ENCODE results near the gene CYP2C8. TPM values are rescaled to one million over a fixed set of nuclear protein-coding genes. Genes with fewer than 3 reads are reported as not detected.

Gene CYP2C8
- total RNA-seq, 5 donors from 2014 or later (not counting 1 experiment from before 2014, with no cell fraction given), result 0.40 to 0.76 (median 0.61) TPM; not detected in 1

DNA sequence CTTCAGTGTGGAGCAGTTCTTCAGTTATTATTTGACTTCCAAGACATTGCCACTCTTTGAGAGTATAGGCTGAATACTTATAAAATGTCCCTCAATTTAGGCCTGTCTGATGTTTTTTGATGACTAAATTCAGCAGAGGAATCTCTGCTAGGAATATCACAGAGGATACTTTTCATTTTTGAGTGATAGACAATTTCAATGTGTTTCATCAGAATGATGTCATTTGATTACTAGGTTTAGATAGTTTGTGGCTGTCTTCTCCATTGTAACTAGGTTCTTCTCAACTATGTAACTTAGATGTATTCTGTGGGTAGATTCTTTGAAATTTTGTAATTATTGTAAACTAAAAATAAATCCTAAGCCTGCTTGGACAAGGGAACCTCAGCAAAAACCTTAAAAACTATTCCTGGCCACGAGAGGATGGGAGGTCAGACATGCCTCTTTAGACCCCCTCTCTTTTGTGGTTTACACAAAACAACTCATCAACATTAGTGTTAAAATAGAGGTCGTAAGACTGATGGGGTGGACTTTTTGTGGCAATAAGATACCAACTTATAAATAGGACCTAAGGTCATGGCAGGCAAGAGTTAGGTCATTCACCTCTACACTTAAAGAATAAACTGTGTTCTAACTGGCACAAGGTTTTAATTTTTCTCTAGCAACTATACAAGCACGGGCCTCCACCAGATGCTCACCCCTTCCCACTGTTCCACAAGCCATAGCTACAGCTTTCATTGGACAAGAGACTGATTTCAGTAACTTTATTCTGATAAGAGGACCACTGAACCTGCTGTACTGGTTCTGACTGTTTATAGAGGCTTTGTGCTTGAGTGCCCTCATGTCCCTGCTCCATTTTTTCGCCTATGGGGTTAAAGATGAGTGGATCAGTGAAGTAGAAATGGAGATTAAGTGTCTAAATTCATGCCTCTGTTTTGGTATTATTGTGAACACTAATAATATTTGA, 33.7 kb downstream of the CYP2C8 start:
- Mint-ChIP-seq H3K4me3 (no peak overlapping the region), H3K4me1 (no peaks in the 10 kb centered on the region), H3K27me3 (no peaks in the 10 kb centered on the region), H3K36me3 (no peaks in the 10 kb centered on the region), H3K9me3 (peaks cover 0 to 3% (median 0%) of the 10 kb centered on the region in 3 donors), H3K27ac (no peak overlapping the region)
- H3K9me3 ChIP-seq, result no peaks in the 10 kb centered on the region
- WGBS (ENCODE audit: insufficient coverage), result no CpG with 5 or more reads among the region's 4 CpGs
- H3K27ac ChIP-seq (ENCODE audit: low read length), result no peak overlapping the region
- no peaks in the 10 kb centered on the region for H3K27me3 ChIP-seq (replicated peaks in 1 of 2; ENCODE audit: control insufficient read depth in 2 of 2, extremely low read depth in 1 of 2, insufficient read depth in 2 of 2, low read length in 1 of 2)
- ChIA-PET CTCF (no interaction called here), POLR2A (no interaction called here)
- H3K4me3 ChIP-seq (ENCODE audit: control insufficient read depth in 1 of 2, extremely low read depth in 1 of 2, low read length in 1 of 2), result no peak overlapping the region
- no peak for DNase-seq
- H3K36me3 ChIP-seq (ENCODE audit: control insufficient read depth in 2 of 2, extremely low read depth in 1 of 2, insufficient read depth in 1 of 2, low read length in 1 of 2), result no peaks in the 10 kb centered on the region
- ATAC-seq (replicated peaks in 1 of 4), result no peak
- H3K4me1 ChIP-seq (ENCODE audit: control insufficient read depth in 1 of 2, extremely low read depth in 1 of 2, insufficient read depth in 2 of 2, low read length in 2 of 2), result no peaks in the 10 kb centered on the region

DNA sequence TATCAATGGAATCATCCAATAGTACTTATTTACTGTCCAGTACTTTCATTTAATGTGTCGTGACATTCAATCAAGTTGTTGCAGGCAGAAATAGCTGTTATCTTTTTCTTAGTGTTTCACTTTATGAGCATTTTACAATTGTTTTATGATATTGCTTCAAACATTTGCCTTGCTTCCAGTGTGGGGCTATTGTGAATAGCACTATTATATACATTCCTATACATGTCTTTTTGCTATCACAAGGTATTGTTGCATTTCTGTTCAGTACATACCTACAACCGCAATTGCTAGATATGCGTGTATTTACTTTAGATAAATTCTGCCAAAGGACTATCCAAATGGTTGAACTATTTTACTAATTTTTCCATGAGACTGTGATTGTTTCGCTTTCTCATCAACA, 34.9 kb downstream of the CYP2C8 start:
- Mint-ChIP-seq H3K27ac (no peak overlapping the region), H3K4me1 (no peaks in the 10 kb centered on the region), H3K27me3 (no peaks in the 10 kb centered on the region), H3K9me3 (peaks cover 0 to 3% (median 0%) of the 10 kb centered on the region in 3 donors), H3K36me3 (no peaks in the 10 kb centered on the region), H3K4me3 (no peak overlapping the region)
- no peak overlapping the region for H3K27ac ChIP-seq (ENCODE audit: low read length)
- DNase-seq (no peak), ATAC-seq (replicated peaks in 1 of 4) (no peak)
- H3K4me3 ChIP-seq (ENCODE audit: control insufficient read depth in 1 of 2, extremely low read depth in 1 of 2, low read length in 1 of 2), result no peak overlapping the region
- H3K4me1 ChIP-seq (ENCODE audit: control insufficient read depth in 1 of 2, extremely low read depth in 1 of 2, insufficient read depth in 2 of 2, low read length in 2 of 2), result no peaks in the 10 kb centered on the region
- ChIA-PET CTCF (no interaction called here), POLR2A (no interaction called here)
- no peaks in the 10 kb centered on the region for H3K27me3 ChIP-seq (replicated peaks in 1 of 2; ENCODE audit: control insufficient read depth in 2 of 2, extremely low read depth in 1 of 2, insufficient read depth in 2 of 2, low read length in 1 of 2)
- H3K36me3 ChIP-seq (ENCODE audit: control insufficient read depth in 2 of 2, extremely low read depth in 1 of 2, insufficient read depth in 1 of 2, low read length in 1 of 2), result no peaks in the 10 kb centered on the region
- H3K9me3 ChIP-seq, result no peaks in the 10 kb centered on the region
- WGBS (ENCODE audit: insufficient coverage), result 100% methylated on average over 2 of the region's 4 CpGs

DNA sequence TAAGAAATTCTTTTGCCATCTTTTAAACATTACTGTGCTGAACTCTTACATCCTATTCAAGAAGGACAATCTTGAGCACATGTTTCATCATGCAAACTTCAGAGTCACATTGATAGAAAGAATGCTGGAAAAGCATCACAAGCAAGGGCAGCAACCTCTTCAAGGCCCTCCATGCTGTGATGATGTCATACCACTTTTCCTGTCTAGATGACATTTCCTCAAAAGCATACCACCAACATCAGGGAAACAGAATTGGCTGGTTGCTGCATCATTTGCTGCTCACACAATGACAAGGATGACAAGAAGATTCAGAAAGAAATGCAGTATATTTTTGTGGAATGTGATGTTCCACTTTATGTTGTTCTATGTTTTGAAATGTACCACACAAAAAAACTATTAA, 37.6 kb downstream of the CYP2C8 start:
- ChIA-PET CTCF (no interaction called here), POLR2A (no interaction called here)
- no peak overlapping the region for H3K4me3 ChIP-seq (ENCODE audit: control insufficient read depth in 1 of 2, extremely low read depth in 1 of 2, low read length in 1 of 2)
- peaks cover 0 to 8% (median 3%) of the 10 kb centered on the region in 3 donors for H3K9me3 Mint-ChIP-seq
- H3K36me3 ChIP-seq (ENCODE audit: control insufficient read depth in 2 of 2, extremely low read depth in 1 of 2, insufficient read depth in 1 of 2, low read length in 1 of 2), result no peaks in the 10 kb centered on the region
- no peaks in the 10 kb centered on the region for H3K4me1 ChIP-seq (ENCODE audit: control insufficient read depth in 1 of 2, extremely low read depth in 1 of 2, insufficient read depth in 2 of 2, low read length in 2 of 2)
- H3K4me1 Mint-ChIP-seq, result no peaks in the 10 kb centered on the region
- H3K27ac ChIP-seq (ENCODE audit: low read length), result no peak overlapping the region
- no peak overlapping the region for H3K27ac Mint-ChIP-seq
- H3K27me3 ChIP-seq (replicated peaks in 1 of 2; ENCODE audit: control insufficient read depth in 2 of 2, extremely low read depth in 1 of 2, insufficient read depth in 2 of 2, low read length in 1 of 2), result no peaks in the 10 kb centered on the region
- no peaks in the 10 kb centered on the region for H3K36me3 Mint-ChIP-seq
- ATAC-seq (replicated peaks in 1 of 4) (no peak), DNase-seq (no peak)
- H3K4me3 Mint-ChIP-seq, result no peak overlapping the region
- H3K9me3 ChIP-seq, result no peaks in the 10 kb centered on the region
- no peaks in the 10 kb centered on the region for H3K27me3 Mint-ChIP-seq

DNA sequence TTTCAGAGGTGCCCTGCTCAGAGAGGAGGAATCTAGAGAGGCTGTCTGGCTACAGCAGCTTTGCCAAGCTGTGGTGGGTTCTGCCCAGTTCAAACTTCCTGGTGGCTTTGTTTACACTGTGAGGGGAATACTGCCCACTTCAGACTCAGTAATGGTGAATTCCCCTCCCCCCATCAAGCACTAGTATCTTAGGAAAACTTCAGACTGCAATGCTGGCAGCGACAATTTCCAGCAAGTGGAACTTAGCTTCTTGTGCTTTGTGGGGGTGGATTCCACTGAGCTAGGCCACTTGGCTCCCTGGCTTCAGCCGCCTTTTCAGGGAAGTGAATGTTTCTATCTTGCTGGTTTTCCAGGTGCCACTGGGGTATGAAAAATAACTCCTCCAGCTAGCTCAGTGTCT, 42.8 kb downstream of the CYP2C8 start:
- H3K27ac Mint-ChIP-seq, result no peak overlapping the region
- no peaks in the 10 kb centered on the region for H3K36me3 Mint-ChIP-seq
- Histone ChIP-seq H3K36me3 (ENCODE audit: control insufficient read depth in 2 of 2, extremely low read depth in 1 of 2, insufficient read depth in 1 of 2, low read length in 1 of 2) (no peaks in the 10 kb centered on the region), H3K4me3 (ENCODE audit: control insufficient read depth in 1 of 2, extremely low read depth in 1 of 2, low read length in 1 of 2) (no peak overlapping the region), H3K27ac (ENCODE audit: low read length) (no peak overlapping the region), H3K27me3 (replicated peaks in 1 of 2; ENCODE audit: control insufficient read depth in 2 of 2, extremely low read depth in 1 of 2, insufficient read depth in 2 of 2, low read length in 1 of 2) (no peaks in the 10 kb centered on the region), H3K9me3 (no peaks in the 10 kb centered on the region), H3K4me1 (ENCODE audit: control insufficient read depth in 1 of 2, extremely low read depth in 1 of 2, insufficient read depth in 2 of 2, low read length in 2 of 2) (no peaks in the 10 kb centered on the region)
- no peak for DNase-seq
- ChIA-PET POLR2A (no interaction called here), CTCF (no interaction called here)
- no peak overlapping the region for H3K4me3 Mint-ChIP-seq
- 100% methylated on average over 1 of the region's 2 CpGs for WGBS (ENCODE audit: insufficient coverage)
- ATAC-seq (replicated peaks in 1 of 4), result no peak
- H3K9me3 Mint-ChIP-seq, result peaks cover 2 to 21% (median 10%) of the 10 kb centered on the region in 3 donors
- H3K27me3 Mint-ChIP-seq, result no peaks in the 10 kb centered on the region
- H3K4me1 Mint-ChIP-seq, result no peaks in the 10 kb centered on the region

DNA sequence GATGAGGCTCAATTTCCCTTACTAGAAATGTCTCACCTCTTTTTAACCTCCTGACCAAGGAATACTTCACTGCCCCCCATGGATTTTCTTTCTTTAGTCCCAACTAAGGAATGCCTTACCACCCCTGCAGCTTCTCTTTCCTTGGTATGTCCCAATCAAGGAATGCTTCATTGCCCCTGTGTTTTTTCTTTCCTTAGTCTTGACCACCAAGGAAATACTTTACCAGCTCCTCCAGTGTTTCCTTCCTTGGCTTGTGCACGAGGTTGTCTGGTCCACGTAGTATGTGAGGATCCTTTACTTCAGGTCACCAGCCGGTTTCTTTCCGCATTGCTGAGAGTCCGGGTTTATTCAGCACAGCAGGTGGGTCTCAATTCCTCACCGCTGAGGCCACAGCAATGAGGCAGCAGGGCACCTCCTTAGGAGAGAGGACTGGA, 71.5 kb downstream of the CYP2C8 start:
- no peaks in the 10 kb centered on the region for H3K4me1 Mint-ChIP-seq
- H3K27ac Mint-ChIP-seq, result no peak overlapping the region
- H3K36me3 Mint-ChIP-seq, result no peaks in the 10 kb centered on the region
- H3K4me1 ChIP-seq (ENCODE audit: control insufficient read depth in 1 of 2, extremely low read depth in 1 of 2, insufficient read depth in 2 of 2, low read length in 2 of 2), result no peaks in the 10 kb centered on the region
- peaks cover 2 to 10% (median 9%) of the 10 kb centered on the region in 3 donors for H3K9me3 Mint-ChIP-seq
- WGBS (ENCODE audit: insufficient coverage), result 92% methylated on average over 6 of the region's 6 CpGs
- DNase-seq, result no peak
- H3K27me3 ChIP-seq (replicated peaks in 1 of 2; ENCODE audit: control insufficient read depth in 2 of 2, extremely low read depth in 1 of 2, insufficient read depth in 2 of 2, low read length in 1 of 2), result peaks cover 0 to 3% of the 10 kb centered on the region in 2 experiments
- no peak overlapping the region for H3K4me3 ChIP-seq (ENCODE audit: control insufficient read depth in 1 of 2, extremely low read depth in 1 of 2, low read length in 1 of 2)
- CTCF ChIA-PET, result no interaction called here
- H3K27ac ChIP-seq (ENCODE audit: low read length), result no peak overlapping the region
- no peak overlapping the region for H3K4me3 Mint-ChIP-seq
- POLR2A ChIA-PET, result no interaction called here
- no peaks in the 10 kb centered on the region for H3K36me3 ChIP-seq (ENCODE audit: control insufficient read depth in 2 of 2, extremely low read depth in 1 of 2, insufficient read depth in 1 of 2, low read length in 1 of 2)
- no peak for ATAC-seq (replicated peaks in 1 of 4)
- no peaks in the 10 kb centered on the region for H3K9me3 ChIP-seq
- no peaks in the 10 kb centered on the region for H3K27me3 Mint-ChIP-seq

DNA sequence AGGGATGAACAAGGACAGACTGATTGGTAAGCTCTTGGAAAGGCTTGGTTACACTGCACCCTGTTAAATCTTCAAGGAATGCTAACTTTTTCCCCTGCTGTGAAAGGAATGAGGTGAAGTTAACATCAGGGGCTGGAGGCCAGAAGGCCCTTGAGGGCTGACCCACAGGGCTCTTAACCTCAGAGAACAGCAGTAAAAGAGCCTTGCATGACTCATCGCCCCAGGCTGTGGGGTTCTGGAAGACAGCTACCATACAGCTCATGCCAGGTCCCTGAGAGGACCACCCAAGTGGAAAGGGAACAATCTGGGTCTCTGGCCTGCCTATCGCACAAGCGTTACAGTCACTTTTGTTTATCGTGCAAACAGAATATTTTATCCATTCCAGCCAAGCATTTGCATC, 76.5 kb downstream of the CYP2C8 start:
- POLR2A ChIA-PET, result no interaction called here

More for the DNA sequence above, 76.5 kb downstream of the CYP2C8 start:
- Histone ChIP-seq H3K27me3 (replicated peaks in 1 of 2; ENCODE audit: control insufficient read depth in 2 of 2, extremely low read depth in 1 of 2, insufficient read depth in 2 of 2, low read length in 1 of 2) (no peaks in the 10 kb centered on the region), H3K9me3 (no peaks in the 10 kb centered on the region), H3K36me3 (ENCODE audit: control insufficient read depth in 2 of 2, extremely low read depth in 1 of 2, insufficient read depth in 1 of 2, low read length in 1 of 2) (no peaks in the 10 kb centered on the region), H3K27ac (ENCODE audit: low read length) (no peak overlapping the region), H3K4me3 (ENCODE audit: control insufficient read depth in 1 of 2, extremely low read depth in 1 of 2, low read length in 1 of 2) (no peak overlapping the region), H3K4me1 (ENCODE audit: control insufficient read depth in 1 of 2, extremely low read depth in 1 of 2, insufficient read depth in 2 of 2, low read length in 2 of 2) (no peaks in the 10 kb centered on the region)
- Mint-ChIP-seq H3K4me3 (no peak overlapping the region), H3K4me1 (no peaks in the 10 kb centered on the region), H3K9me3 (peaks cover 15 to 39% (median 23%) of the 10 kb centered on the region in 3 donors), H3K36me3 (no peaks in the 10 kb centered on the region), H3K27me3 (no peaks in the 10 kb centered on the region), H3K27ac (no peak overlapping the region)
- DNase-seq (no peak), ATAC-seq (replicated peaks in 1 of 4) (no peak)
- CTCF ChIA-PET, result no interaction called here
- WGBS (ENCODE audit: insufficient coverage), result 78% methylated on average over 1 of the region's 4 CpGs
